ENCODE data around the gene FCMR. TPM values are rescaled to one million over a fixed set of nuclear protein-coding genes. Genes with fewer than 3 reads are reported as not detected.
A peak's percentile ranks its signal among the peaks of the same experiment; 100 is the strongest.

Gene FCMR
- total RNA-seq, 2 donors from 2014 or later: not detected

GRCh38 chr1:206891412-206891811 is 30.3 kb downstream of the FCMR start:
- H3K36me3 ChIP-seq (ENCODE audit: control insufficient read depth, insufficient read depth, low read length): no peaks in the 10 kb centered on the region
- DNase-seq: no peak
- H3K36me3 Mint-ChIP-seq (ENCODE audit: low read depth): no peaks in the 10 kb centered on the region
- H3K9me3 Mint-ChIP-seq: no peaks in the 10 kb centered on the region
- no peak overlapping the region for H3K9ac ChIP-seq (ENCODE audit: extremely low read depth, low read length, poor library complexity, severe bottlenecking)
- no peaks in the 10 kb centered on the region for H3K27me3 ChIP-seq (ENCODE audit: control insufficient read depth, insufficient read depth, low read length, poor library complexity, severe bottlenecking)
- TF ChIP-seq CTCF (conservative IDR thresholded peaks at IDR 0.05): no peak
- no peak overlapping the region for H3K4me3 ChIP-seq (ENCODE audit: low read length)
- H3K27me3 Mint-ChIP-seq (ENCODE audit: insufficient read depth): peaks cover 2% of the 10 kb centered on the region
- WGBS, 2 experiments (ENCODE audit: insufficient coverage in 1 of 2, insufficient read length in 1 of 2): 71 to 89% methylated on average over 1 of the region's 1 CpG
- no peak overlapping the region for H3K27ac ChIP-seq (ENCODE audit: low read depth, low read length)
- H3K4me1 Mint-ChIP-seq: peaks cover 17% of the 10 kb centered on the region
- H3K4me1 ChIP-seq (ENCODE audit: control insufficient read depth, insufficient read depth, low read length): no peaks in the 10 kb centered on the region
- no peak overlapping the region for H3K27ac Mint-ChIP-seq
- no peak overlapping the region for H3K4me3 Mint-ChIP-seq
- no peaks in the 10 kb centered on the region for H3K9me3 ChIP-seq (ENCODE audit: control insufficient read depth, low read length)

GRCh38 chr1:206890125-206891060 is 31.3 kb downstream of the FCMR start:
- no peak for TF ChIP-seq CTCF (conservative IDR thresholded peaks at IDR 0.05)
- no peaks in the 10 kb centered on the region for H3K36me3 Mint-ChIP-seq (ENCODE audit: low read depth)
- no peaks in the 10 kb centered on the region for H3K9me3 Mint-ChIP-seq
- no peaks in the 10 kb centered on the region for H3K27me3 ChIP-seq (ENCODE audit: control insufficient read depth, insufficient read depth, low read length, poor library complexity, severe bottlenecking)
- DNase-seq: peak; percentile 63
- peaks cover 2% of the 10 kb centered on the region for H3K27me3 Mint-ChIP-seq (ENCODE audit: insufficient read depth)
- no peaks in the 10 kb centered on the region for H3K4me1 ChIP-seq (ENCODE audit: control insufficient read depth, insufficient read depth, low read length)
- 81 to 90% methylated on average over 8 to 15 of the region's 15 CpGs for WGBS, 2 experiments (ENCODE audit: insufficient coverage in 1 of 2, insufficient read length in 1 of 2)
- no peak overlapping the region for H3K27ac Mint-ChIP-seq
- H3K4me3 ChIP-seq (ENCODE audit: low read length): no peak overlapping the region
- H3K27ac ChIP-seq (ENCODE audit: low read depth, low read length): no peak overlapping the region
- peaks cover 12% of the 10 kb centered on the region for H3K4me1 Mint-ChIP-seq
- no peaks in the 10 kb centered on the region for H3K36me3 ChIP-seq (ENCODE audit: control insufficient read depth, insufficient read depth, low read length)
- H3K9ac ChIP-seq (ENCODE audit: extremely low read depth, low read length, poor library complexity, severe bottlenecking): no peak overlapping the region
- no peaks in the 10 kb centered on the region for H3K9me3 ChIP-seq (ENCODE audit: control insufficient read depth, low read length)
- no peak overlapping the region for H3K4me3 Mint-ChIP-seq

- no peaks in the 10 kb centered on the region for H3K36me3 Mint-ChIP-seq (ENCODE audit: low read depth)
- H3K27me3 Mint-ChIP-seq (ENCODE audit: insufficient read depth): peaks cover 5% of the 10 kb centered on the region
- Histone ChIP-seq H3K36me3 (ENCODE audit: control insufficient read depth, insufficient read depth, low read length) (no peaks in the 10 kb centered on the region), H3K4me3 (ENCODE audit: low read length) (no peak overlapping the region), H3K9me3 (ENCODE audit: control insufficient read depth, low read length) (no peaks in the 10 kb centered on the region), H3K27ac (ENCODE audit: low read depth, low read length) (no peak overlapping the region), H3K9ac (ENCODE audit: extremely low read depth, low read length, poor library complexity, severe bottlenecking) (no peak overlapping the region), H3K4me1 (ENCODE audit: control insufficient read depth, insufficient read depth, low read length) (no peaks in the 10 kb centered on the region), H3K27me3 (ENCODE audit: control insufficient read depth, insufficient read depth, low read length, poor library complexity, severe bottlenecking) (no peaks in the 10 kb centered on the region)
- WGBS, 2 experiments (ENCODE audit: insufficient coverage in 1 of 2, insufficient read length in 1 of 2): 86 to 91% methylated on average over 4 of the region's 4 CpGs
- H3K27ac Mint-ChIP-seq: no peak overlapping the region
- no peaks in the 10 kb centered on the region for H3K9me3 Mint-ChIP-seq
- H3K4me3 Mint-ChIP-seq: no peak overlapping the region
- peaks cover 9% of the 10 kb centered on the region for H3K4me1 Mint-ChIP-seq
- TF ChIP-seq CTCF (conservative IDR thresholded peaks at IDR 0.05): no peak
- no peak for DNase-seq
Measured at GRCh38 chr1:206887701-206888100, 34.0 kb downstream of the FCMR start.
